ENCODE results near the gene PPP1R12B.
"Not testable (repeated sequence)": the region's sequence is repeated elsewhere in the genome, so short reads cannot be mapped to it uniquely, and the experiment has no call there.

The PPP1R12B gene

DNA sequence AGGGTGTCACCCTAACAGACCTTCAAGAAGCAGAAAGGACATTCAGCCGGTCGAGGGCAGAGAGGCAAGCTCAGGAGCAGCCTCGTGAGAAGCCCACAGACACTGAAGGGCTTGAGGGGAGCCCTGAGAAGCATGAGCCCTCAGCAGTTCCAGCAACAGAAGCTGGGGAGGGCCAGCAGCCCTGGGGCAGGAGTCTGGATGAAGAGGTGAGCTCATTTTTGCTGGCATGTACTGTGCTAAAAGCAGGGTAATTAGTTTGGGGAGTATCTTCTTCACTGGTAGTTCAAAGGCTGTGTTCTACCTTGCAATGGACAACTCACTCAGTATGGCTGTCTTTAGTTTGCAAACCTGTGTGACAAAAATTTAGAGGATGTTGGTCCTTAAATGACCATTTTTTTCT, 144.6 kb downstream of the PPP1R12B start:
- DNase-seq = not testable (repeated sequence)

DNA sequence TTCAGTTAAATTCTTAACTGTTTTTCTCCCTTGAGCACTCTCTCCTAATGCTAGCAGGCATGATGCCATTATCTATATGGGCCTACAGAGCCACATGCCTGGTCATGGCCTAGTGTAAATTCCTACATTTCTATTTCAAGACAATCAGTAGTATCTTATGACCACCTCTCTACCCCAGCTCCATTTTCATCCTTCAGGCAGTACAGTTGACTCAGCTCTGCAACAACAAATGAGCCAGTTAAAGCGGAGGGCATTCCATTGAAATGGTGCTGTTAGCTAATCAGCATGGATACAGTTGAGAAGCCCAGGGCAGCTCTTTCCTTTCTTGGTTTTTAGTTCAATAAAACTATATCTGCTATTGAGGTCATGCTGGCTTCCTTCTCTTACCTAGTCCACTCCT, 150.0 kb downstream of the PPP1R12B start:
- no peak for DNase-seq

DNA sequence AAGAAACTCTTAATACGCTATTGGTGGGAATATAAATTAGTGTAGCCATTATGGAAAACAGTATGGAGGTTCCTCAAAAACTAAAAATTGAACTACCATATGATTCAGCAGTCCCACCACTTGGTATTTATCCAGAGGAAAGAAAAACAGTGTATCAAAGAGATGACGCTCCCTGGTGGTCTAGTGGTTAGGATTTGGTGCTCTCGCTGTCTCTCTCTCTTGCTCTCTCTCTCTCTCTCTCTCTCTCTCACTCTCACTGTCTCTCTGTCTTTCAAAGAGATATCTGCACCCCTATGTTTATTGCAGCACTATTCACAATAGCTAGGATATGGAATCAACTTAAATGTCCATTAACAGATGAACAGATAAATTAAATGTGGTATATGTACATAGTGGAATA, 151.5 kb downstream of the PPP1R12B start:
- DNase-seq = not testable (repeated sequence)

DNA sequence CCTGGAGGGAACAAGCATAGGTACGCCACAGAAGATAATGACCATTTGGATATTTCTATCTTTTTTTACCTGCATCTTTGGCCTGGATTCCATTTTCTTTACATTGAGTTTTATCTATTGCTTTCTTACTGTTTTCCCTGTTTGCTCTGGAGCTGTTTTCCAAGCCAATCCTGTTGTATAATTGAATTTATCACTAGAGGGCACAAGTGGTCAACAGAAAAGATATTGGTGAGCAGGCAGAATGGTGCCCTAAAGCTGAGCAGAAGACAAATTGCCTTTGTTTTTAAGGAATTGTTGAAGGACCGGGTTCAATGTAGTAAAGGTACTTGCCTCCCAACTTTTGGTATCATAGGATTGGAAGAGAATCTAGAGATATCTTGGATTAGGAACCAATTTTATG, 152.8 kb downstream of the PPP1R12B start:
- DNase-seq = no peak

DNA sequence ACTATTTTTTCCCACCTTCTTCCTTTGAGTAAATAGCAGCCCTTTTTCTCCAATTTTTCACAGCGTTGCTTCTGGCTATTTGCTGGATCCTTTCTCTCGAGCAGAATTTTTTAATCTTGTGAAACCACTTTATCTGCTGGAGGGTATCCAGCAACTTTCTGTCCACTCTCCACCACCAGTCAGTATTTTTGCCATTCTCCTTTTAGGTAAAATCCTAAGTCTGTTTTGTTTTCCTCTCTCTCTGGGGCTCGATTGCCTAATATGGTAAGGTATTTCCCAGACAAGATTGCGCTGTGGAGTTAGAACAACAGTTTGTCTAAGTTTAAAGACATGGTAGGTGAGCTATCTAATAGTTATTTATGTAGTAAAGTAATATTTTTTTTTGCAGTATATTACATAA, 156.9 kb downstream of the PPP1R12B start:
- no peak for DNase-seq

DNA sequence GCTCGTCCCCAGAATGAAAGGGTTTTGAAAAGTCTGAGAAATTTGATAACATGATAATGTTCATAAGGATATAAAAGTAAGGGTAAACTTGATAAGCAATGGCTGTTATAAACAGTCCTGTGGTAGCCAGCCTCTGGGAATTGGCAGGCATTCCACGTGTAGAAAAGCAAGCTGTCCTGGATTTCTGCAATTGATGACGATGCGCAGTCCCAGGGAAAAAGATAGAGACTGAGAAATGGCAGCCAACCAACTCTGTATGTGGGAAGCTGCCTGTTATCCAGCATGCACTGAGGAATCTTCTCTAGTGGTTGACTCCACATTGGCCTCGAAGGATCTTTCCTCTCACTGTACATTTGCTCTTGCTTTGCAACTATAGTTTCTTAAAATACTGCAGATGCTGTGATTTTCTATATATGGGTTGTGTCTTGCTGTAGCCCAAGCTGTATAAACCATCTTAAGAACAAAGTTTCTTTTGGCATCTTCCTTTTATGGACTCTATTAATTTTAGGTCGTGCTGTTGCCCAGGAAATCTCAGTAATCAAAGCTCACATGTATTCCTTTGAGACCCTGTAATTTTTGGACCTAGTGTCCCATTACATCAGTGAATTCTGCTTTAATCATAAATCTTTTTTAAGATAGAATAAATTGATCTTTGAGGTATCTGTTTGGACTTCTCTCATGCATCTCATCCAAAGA, 157.5 kb downstream of the PPP1R12B start:
- not testable (repeated sequence) for DNase-seq

DNA sequence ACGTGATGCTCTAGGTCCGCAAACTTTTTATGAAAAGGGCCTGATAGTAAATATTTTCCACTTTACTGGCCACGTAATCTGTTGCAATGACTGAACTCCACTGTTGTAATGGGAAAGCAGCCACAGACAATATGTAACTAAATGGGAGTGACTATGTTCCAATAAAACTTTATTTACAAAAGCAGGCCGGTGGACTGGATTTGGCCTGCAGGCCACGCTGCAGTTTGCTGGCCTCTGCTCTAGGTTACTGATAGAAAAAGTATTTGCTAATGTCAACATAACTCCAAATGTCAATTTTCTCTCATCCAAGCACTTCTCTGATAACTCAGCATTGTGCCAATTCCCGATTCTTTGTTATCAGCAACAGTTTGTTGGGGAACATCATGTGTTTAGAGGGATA, 160.4 kb downstream of the PPP1R12B start:
- not testable (repeated sequence) for DNase-seq

DNA sequence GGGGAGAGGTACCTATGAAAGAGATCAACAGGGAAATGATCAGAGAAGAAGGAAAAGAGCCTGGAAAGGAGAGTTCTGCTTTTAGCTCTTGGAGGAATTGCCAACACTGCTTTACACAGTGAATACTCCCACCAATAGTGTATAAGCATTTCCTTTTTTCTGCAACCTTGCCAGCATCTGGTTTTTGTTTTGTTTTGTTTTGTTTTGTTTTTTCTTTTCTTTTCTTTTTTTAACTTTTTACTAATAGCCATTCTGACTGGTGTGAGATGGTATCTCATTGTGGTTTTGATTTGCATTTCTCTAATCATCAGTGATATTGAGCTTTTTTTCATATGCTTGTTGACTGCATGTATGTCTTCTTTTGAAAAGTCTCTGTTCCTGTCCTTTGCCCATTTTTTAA, 165.4 kb downstream of the PPP1R12B start:
- not testable (repeated sequence) for DNase-seq

DNA sequence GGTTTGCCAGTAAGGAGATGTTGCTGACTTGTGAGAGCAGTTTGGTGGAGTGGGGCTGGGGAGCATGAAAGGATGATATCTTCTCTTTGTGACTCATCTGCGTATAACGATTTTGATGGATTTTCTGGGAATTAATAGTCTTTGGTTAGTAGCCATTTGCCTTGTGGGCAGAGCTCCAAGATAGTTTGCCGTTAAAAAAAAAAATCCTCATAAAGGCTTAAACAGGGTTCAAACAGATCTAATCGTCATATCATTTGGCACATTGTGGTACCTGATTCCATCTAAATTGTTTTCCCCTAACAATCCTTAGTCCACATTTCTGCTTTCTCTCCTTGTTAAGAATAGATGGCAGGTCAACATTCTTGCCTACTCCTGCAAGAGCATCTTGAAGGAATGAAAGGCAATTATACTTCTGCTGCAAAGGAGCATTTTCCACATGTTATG, 168.0 kb downstream of the PPP1R12B start:
- no peak for DNase-seq

DNA sequence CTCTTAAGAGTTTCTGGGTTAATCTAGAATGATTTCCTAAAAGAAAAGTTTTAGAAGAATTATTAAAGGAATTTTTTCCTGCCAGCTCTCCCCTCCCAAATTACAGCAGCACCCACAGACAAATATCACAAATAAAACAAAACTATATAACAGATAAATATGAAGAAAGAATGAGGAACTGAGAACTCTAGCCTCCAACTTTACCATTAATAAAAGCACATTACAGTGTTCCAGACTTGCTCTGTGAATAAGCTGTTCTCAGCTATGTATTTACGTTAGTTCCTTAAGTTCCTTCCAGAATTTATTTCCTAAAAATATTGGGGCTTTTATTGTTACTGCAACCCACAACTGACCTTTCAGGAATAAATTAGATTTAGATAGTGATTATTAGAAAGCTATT, 168.6 kb downstream of the PPP1R12B start:
- DNase-seq = not testable (repeated sequence)

DNA sequence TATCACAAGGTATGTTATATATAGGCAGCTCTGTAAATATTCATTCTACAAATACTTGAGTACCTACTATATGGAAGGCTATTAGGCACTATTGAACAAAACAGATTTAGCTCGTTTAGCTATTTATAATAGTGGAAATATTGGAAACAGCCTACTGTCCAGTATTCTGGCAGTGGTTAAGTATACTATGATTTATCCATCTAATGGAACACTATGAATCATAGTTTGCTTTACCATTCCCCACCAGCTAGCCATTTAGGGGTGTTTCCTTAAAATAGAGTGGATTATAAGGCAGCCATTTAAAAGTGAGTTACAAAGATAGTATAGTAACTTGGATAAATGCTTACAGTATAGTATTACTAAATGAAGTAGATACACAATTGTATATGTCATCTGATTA, 169.7 kb downstream of the PPP1R12B start:
- not testable (repeated sequence) for DNase-seq

DNA sequence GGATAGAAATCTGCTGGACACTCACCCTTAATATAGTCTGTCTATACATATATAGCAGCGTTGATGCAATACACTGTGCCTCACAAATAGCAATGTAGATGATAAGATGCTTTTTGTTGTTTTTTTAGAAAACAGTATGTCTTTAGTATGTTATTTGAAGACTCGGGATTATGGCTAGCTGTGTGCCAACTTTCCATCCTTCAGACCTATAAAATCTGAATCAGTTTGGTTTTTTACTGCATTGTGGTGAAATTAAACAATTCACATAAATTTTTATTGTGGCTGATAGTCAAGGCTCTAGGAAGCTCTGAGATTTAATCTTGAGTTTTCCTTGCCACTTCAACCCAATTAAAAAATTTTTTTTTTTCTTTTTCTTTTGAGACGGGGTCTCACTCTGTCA, 170.4 kb downstream of the PPP1R12B start:
- not testable (repeated sequence) for DNase-seq

DNA sequence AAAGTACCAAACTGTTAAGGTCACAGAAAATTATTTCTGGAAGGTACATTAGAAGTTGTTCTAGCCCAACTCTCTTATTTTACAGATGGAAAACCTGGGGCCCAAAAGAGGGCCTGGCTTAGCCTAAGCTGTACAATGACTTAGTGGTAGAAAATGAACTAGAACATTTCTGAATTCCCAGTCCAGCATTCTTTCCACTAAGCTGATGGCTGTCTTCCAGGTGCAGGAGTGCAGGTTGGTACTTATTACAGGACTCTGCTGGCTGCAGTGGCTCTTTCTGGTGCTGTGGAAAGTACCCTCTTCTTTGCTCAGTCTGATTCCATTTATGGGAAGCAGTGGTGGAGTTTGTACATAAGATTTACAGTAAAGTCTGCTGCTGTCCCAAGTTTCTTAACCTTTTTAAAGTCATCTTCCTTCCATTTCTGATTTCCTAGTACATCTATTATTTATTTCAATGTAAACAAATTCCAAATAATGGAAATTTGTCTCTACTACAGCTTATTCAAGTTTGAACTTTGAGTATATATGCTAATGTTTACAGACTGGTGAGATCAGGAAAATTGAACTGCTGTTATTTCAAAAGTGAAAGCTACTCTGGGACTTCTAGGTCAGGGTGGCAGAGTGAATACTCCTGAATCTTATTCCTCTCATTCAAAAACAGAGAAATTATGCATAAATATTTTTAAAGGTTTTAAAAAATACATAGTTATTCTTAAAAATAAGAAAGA, 171.8 kb downstream of the PPP1R12B start:
- DNase-seq = not testable (repeated sequence)

DNA sequence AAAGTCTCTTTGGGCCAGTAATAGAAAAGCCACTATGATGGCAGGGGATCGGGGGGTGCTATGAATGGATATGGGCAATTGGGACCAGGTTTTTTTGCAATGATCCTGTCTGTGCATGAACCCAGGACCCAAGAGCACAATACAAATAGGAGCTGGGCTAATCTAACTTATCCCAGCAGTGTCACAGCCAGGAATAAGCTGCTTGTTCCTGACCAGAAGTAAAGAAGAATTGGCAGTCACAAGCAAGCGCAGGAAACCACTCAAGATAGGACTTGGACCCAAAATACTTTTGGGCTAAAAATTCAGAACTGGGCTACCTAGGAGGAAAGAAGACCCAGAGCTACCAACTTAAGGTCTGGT, 172.3 kb downstream of the PPP1R12B start:
- DNase-seq = not testable (repeated sequence)

DNA sequence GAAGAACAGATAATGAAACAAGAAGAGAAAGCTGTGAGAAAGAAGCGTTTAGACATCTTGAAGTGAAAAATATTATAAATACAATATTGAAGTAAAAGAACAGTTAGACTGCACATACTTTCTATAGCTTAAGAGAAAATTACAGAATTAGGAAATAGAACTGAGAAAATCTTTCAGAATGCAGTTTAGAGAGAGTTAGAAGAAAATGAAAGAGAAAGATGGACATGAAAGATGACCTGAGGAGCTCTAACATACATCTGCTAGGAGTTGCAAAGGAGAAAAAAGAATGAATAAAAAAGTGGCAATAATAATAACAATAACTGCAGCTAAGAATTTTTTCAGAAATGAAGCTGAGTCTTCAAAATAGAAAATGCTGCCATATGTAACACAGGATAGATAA, 173.0 kb downstream of the PPP1R12B start:
- DNase-seq = not testable (repeated sequence)

DNA sequence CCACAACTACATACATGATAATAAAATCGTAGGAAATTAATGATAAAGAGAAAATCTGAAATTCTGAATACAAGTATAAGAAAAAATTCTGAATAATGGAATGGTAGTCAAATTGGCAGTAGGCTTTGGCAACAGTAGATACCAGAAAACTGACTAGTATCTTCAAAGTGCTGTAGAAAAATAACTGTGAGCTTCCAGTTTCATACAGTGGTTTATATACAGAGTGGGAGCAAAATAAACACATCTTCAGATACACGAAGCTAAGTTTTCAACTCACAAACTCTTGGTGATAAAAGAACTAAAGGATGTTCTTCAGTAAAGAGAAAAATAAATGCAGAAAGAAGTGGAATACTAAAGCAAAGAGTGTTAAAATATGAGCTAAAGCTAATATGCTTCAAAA, 173.4 kb downstream of the PPP1R12B start:
- no peak for DNase-seq

DNA sequence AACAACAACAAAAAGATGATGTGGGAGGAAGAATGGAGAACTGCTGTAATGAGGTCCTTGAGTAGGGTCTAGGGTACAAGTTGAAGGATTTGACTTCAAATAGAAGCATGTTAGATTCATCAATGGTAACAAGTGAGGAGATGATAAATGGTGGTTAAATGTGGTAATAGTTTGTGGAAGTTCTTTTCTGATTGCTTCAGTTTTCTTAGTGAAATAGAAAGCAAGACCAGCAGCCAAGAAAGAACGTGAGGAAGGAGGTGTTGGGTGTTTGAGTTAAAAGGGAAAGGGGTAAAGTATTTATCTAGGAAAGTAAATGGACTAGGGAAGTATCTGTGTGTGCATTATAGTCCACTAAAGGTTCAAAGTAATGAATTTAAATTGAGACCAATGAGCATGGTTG, 177.6 kb downstream of the PPP1R12B start:
- not testable (repeated sequence) for DNase-seq

DNA sequence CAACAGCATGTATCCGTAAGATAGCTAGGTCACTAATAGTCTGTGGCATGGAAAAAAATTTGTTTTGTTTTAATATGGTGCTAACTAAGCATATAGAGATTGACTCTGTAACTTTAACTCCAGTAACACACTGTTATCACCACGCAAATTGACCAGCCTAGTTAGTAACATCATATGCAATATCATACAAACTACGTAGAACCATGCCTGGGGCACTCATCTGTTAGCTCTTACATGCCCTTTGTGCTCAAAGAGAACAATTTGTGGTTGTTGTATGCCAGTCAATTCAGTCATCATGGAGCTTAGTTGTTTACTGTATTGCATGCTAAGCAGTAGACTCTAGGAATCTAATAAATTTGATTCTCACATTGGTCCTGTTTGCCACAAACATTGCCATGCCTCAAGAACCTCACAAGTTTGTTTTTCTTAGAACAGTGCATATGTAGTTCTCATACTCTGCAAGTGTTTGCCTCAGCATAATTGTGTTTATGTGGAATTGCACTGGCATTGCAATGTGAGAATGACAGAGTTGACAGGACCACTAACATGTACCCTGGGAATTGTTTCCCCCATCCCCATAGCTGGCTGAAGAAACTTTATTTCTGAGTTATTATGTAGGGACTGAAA, 179.7 kb downstream of the PPP1R12B start:
- not testable (repeated sequence) for DNase-seq

DNA sequence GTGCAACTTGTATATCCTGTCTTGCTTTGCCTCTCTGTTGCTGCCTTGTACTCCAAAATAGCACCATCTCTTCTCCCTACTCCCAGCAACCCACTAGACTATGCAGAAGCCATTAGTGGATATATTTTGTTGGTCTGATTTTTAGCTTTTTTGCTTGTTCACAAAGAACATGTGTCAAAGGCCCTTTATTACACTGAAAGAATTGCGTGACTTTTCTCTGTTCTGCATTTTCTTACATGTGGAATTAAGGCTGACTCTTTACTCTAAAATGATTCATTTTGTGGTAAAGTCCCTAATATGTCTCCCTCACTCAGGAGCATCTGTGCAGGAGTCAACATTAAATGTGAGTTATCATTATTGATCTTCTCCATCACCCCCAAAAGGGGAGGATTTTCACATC, 182.2 kb downstream of the PPP1R12B start:
- DNase-seq = not testable (repeated sequence)

DNA sequence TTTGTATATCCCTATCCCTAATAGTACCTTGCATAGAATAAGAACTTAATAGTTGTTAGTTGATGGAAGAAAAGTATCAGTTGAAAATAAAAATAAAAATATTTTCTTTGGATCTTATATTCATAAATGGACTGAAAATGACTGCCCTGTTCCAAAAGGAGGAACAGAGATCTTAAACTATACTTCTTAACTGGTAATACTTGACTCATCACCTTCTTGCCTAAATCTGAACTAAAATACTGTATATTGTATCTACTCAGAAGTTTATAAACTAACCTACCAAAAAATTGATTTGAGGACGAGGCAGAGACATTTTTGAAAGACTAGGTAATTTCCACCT, 182.9 kb downstream of the PPP1R12B start:
- DNase-seq = no peak

DNA sequence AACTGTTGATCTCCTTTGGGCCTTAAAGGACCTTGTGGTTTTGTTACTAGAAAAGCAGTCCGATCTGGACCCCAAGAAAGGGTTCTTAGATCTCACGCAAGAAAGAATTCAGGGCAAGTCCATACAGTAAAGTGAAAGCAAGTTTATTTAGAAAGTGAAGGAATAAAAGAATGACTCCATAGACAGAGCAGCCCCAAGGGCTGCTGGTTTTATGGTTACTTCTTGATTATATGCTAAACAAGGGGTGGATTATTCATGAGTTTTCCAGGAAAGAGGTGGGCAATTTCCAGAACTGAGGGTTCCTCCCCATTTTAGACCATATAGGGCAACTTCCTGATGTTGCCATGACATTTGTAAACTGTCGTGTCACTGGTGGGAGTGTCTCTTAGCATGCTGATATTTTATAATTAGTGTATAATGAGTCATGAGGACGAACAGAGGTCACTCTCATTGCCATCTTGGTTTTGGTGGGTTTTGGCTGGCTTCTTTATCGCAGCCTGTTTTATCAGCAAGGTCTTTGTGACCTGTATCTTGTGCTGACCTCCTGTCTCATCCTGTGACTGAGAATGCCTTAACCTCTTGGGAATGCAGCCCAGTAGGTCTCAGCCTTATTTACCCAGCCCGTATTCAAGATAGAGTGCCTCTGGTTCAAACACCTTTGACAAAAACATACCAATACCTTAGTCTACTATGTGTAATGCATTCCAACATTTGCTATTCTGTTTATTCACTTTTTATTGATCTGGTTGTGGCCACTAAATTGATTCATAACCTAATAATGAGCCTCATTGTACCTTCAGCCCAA, 183.5 kb downstream of the PPP1R12B start:
- DNase-seq = not testable (repeated sequence)

DNA sequence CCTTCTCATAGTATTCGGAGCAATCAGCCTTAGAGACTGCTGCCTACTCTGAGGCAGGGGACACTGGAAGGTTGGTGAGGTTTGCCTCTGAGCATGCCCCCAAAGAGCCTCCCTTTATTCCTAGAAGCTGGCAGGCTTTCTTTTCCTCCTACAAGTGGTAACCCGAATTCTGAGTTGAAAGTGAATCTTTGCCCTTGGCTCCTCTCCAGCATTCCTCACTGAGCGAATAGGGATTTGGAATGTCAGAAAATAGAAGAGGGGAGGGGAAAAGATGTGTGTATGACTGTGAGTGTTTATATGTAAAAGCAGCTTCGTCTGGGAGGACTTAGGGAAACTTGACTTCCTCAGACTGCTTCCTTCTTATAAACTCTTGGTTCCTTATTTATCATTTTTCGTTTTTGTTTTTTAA, 190.7 kb downstream of the PPP1R12B start:
- DNase-seq = not testable (repeated sequence)

DNA sequence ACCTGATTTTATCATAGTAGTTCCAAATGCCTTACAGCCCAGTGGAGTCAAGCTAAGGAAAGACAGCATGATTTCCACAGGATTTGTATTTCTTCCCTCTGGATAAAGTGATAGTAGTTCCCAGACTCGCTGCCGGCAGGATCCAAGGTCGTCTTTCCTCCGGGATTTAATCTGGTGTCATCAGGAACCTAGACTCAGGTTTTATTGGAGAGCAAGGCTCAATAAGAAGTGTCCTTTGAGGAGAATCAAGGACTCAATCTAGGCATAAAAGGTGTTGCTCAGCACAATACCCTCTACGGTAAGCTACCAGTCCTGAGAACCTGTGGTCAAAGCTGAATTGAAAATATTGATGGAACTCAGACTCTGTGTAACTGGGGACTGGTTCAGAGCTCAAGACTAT, 191.1 kb downstream of the PPP1R12B start:
- DNase-seq = not testable (repeated sequence)

Measured in NCI-H1930 (cell line).